H1 (cell line): ENCODE results near the gene AP4B1. TPM values are rescaled to one million over a fixed set of nuclear protein-coding genes. Genes with fewer than 3 reads are reported as not detected.

Source experiments
- CTCF ChIA-PET: fragments of 300-600 bp; sonication (Branson Sonifier 250); formaldehyde crosslinking; loops from one replicate; lab custom pipeline; 2021; ENCODE audit not compliant: partially characterized antibody; lab: Charles Lee
- POLR2A ChIA-PET: fragments of 300-600 bp; sonication (Branson Sonifier 250); formaldehyde crosslinking; loops from one replicate; lab custom pipeline; 2021; ENCODE audit warnings: inconsistent platforms; ENCODE audit not compliant: partially characterized antibody; lab: Charles Lee
- DNase-seq, 2 experiments: peaks; one replicate each; pipeline versions ENCODE4 v3.0.0 to v3.0.0-alpha.2; 2010 to 2022; ENCODE audit warnings: low spot score in 2 of 2, low read depth in 1 of 2, mixed read lengths in 1 of 2
- FAIRE-seq: peaks from 2 replicates; lab custom pipeline; 2011; peaks lifted over from hg19 to GRCh38; lab: Jason Lieb, UNC
- H2AFZ ChIP-seq: 2 replicates; pipeline ENCODE4 v1.8.1; 2012; ENCODE audit warnings: low read length, inconsistent platforms
- H2AK5ac ChIP-seq: 2 replicates; pipeline ENCODE4 v1.6.1; 2013; ENCODE audit warnings: low read depth, low read length
- H2BK120ac ChIP-seq: replicated peaks from 2 replicates; pipeline ENCODE3; 2013; ENCODE audit warnings: low read depth, low read length, inconsistent platforms
- H2BK12ac ChIP-seq: 2 replicates; pipeline ENCODE4 v1.6.1; 2013; ENCODE audit warnings: low read depth, low read length
- H2BK15ac ChIP-seq: 2 replicates; pipeline ENCODE4 v1.6.1; 2013; ENCODE audit warnings: low read length
- H2BK20ac ChIP-seq: 2 replicates; pipeline ENCODE4 v1.6.1; 2013; ENCODE audit warnings: low read length
- H2BK5ac ChIP-seq: 2 replicates; pipeline ENCODE4 v1.6.1; 2013; ENCODE audit warnings: low read depth, low read length
- H3K14ac ChIP-seq: 2 replicates; pipeline ENCODE4 v1.6.1; 2013; ENCODE audit warnings: inconsistent platforms; ENCODE audit not compliant: insufficient read length
- H3K18ac ChIP-seq: 2 replicates; pipeline ENCODE4 v1.6.1; 2013; ENCODE audit warnings: low read length; ENCODE audit errors: extremely low read depth
- H3K23ac ChIP-seq: 2 replicates; pipeline ENCODE4 v1.6.1; 2013; ENCODE audit warnings: inconsistent platforms; ENCODE audit not compliant: insufficient read length
- H3K23me2 ChIP-seq: 2 replicates; pipeline ENCODE4 v1.6.1; 2013; ENCODE audit warnings: low read depth, low read length
- H3K27ac ChIP-seq: 2 replicates; pipeline ENCODE4 v1.6.1; 2011; ENCODE audit warnings: low read depth, low read length, inconsistent platforms
- H3K27me3 ChIP-seq, 4 experiments: replicated peaks in 1 of 4; 1 replicate in 1 of 4; 2 replicates in 3 of 4; pipeline versions ENCODE4 v1.6.1 to v1.8.1; 2011 to 2013; ENCODE audit warnings: low read length in 3 of 4, mild to moderate bottlenecking in 3 of 4, inconsistent platforms in 2 of 4, mixed read lengths in 2 of 4, moderate library complexity in 1 of 4; ENCODE audit not compliant: control insufficient read depth in 3 of 4, insufficient read depth in 3 of 4; ENCODE audit errors: extremely low read depth in 1 of 4
- H3K36me3 ChIP-seq, 4 experiments: 2 replicates each; pipeline versions ENCODE4 v1.6.1 to v1.8.1; 2011 to 2013; ENCODE audit warnings: mild to moderate bottlenecking in 4 of 4, low read length in 3 of 4, moderate library complexity in 2 of 4, control low read depth in 1 of 4, inconsistent platforms in 1 of 4; ENCODE audit not compliant: insufficient read depth in 4 of 4, control insufficient read depth in 2 of 4
- H3K4ac ChIP-seq: replicated peaks from 2 replicates; pipeline ENCODE3; 2013; ENCODE audit warnings: low read length, low read depth, mixed read lengths, inconsistent platforms; ENCODE audit not compliant: insufficient read length
- H3K4me1 ChIP-seq, 4 experiments: replicated peaks in 1 of 4; 1 replicate in 1 of 4; 2 replicates in 3 of 4; pipeline versions ENCODE4 v1.6.1 to v1.8.1; 2011 to 2013; ENCODE audit warnings: low read length in 3 of 4, inconsistent platforms in 2 of 4, mixed read lengths in 1 of 4; ENCODE audit not compliant: insufficient read depth in 4 of 4, control insufficient read depth in 3 of 4
- H3K4me2 ChIP-seq, 2 experiments: 2 replicates each; pipeline versions ENCODE4 v1.6.1 to v1.8.1; 2011 to 2013; ENCODE audit warnings: low read depth in 2 of 2, low read length in 2 of 2, control low read depth in 1 of 2, inconsistent platforms in 1 of 2, mild to moderate bottlenecking in 1 of 2; ENCODE audit not compliant: insufficient read depth in 1 of 2
- H3K4me3 ChIP-seq, 4 experiments: fragments of 200-600, 300-600 bp in 1 of 4; sonication (generic), shearing (Covaris generic), sonication (Bioruptor Twin) in 1 of 4; 2 replicates each; pipeline versions ENCODE4 v1.5.1 to v1.8.1; 2011 to 2016; ENCODE audit warnings: low read length in 4 of 4, low read depth in 3 of 4, control low read depth in 2 of 4, inconsistent platforms in 2 of 4, mild to moderate bottlenecking in 2 of 4, mixed read lengths in 1 of 4, moderate library complexity in 1 of 4; ENCODE audit not compliant: insufficient read depth in 2 of 4; ENCODE audit errors: extremely low read depth in 1 of 4
- H3K56ac ChIP-seq: replicated peaks from 2 replicates; pipeline ENCODE3; 2013; ENCODE audit warnings: low read depth, mild to moderate bottlenecking, mixed read lengths, low read length, inconsistent platforms; ENCODE audit not compliant: insufficient read length
- H3K79me1 ChIP-seq: 2 replicates; pipeline ENCODE4 v1.6.1; 2013; ENCODE audit warnings: low read depth, low read length, control low read depth
- H3K79me2 ChIP-seq, 2 experiments: 2 replicates each; pipeline versions ENCODE4 v1.6.1 to v1.8.1; 2012 to 2013; ENCODE audit warnings: low read length in 2 of 2, mild to moderate bottlenecking in 2 of 2, inconsistent platforms in 1 of 2; ENCODE audit not compliant: insufficient read depth in 2 of 2, control insufficient read depth in 1 of 2
- H3K9ac ChIP-seq, 4 experiments: replicated peaks in 1 of 4; 1 replicate in 1 of 4; 2 replicates in 3 of 4; pipeline versions ENCODE4 v1.6.1 to v1.8.1; 2011 to 2013; ENCODE audit warnings: low read depth in 3 of 4, low read length in 3 of 4, control low read depth in 2 of 4, mild to moderate bottlenecking in 2 of 4, moderate library complexity in 2 of 4, inconsistent platforms in 1 of 4; ENCODE audit errors: extremely low read depth in 1 of 4
- H3K9me3 ChIP-seq, 2 experiments: 2 replicates each; pipeline versions ENCODE4 v1.6.1 to v1.8.1; 2012 to 2013; ENCODE audit warnings: mild to moderate bottlenecking in 2 of 2, moderate library complexity in 2 of 2, control low read depth in 1 of 2, inconsistent platforms in 1 of 2, low read depth in 1 of 2, low read length in 1 of 2, mixed read lengths in 1 of 2; ENCODE audit not compliant: insufficient read depth in 2 of 2
- H4K20me1 ChIP-seq, 2 experiments: replicated peaks in 1 of 2; 2 replicates each; pipeline versions ENCODE3 to v1.8.1; 2011 to 2013; ENCODE audit warnings: inconsistent platforms in 2 of 2, low read length in 2 of 2, mild to moderate bottlenecking in 1 of 2; ENCODE audit not compliant: insufficient read depth in 2 of 2, control insufficient read depth in 1 of 2
- H4K5ac ChIP-seq: 2 replicates; pipeline ENCODE4 v1.6.1; 2013; ENCODE audit warnings: low read length, low read depth, mixed read lengths, inconsistent platforms; ENCODE audit not compliant: insufficient read length
- H4K8ac ChIP-seq: 2 replicates; pipeline ENCODE4 v1.8.0; 2013; ENCODE audit warnings: mild to moderate bottlenecking, moderate library complexity, low read length, inconsistent platforms; ENCODE audit not compliant: insufficient read depth; ENCODE audit errors: extremely low read depth
- H4K91ac ChIP-seq: replicated peaks from 2 replicates; pipeline ENCODE3; 2013; ENCODE audit warnings: low read length, mixed read lengths, inconsistent platforms; ENCODE audit not compliant: insufficient read length
- ASH2L ChIP-seq: fragments of 200-600, 300-600 bp; sonication (generic); IDR thresholded peaks from one replicate; pipeline ENCODE4 v1.7.1; 2017; ENCODE audit warnings: low read length
- GABPA ChIP-seq: IDR thresholded peaks from 2 replicates; pipeline ENCODE4 v1.6.1; 2011; ENCODE audit warnings: mild to moderate bottlenecking, low read length, moderate library complexity, borderline replicate concordance; ENCODE audit not compliant: insufficient read depth
- HDAC6 ChIP-seq: IDR thresholded peaks from one replicate; pipeline ENCODE4 v1.7.1; 2012; ENCODE audit warnings: low read depth, mild to moderate bottlenecking, inconsistent platforms, low read length, moderate library complexity
- NRF1 ChIP-seq: IDR thresholded peaks from 2 replicates; pipeline ENCODE4 v1.6.1; 2011; ENCODE audit warnings: mild to moderate bottlenecking, low read depth, low read length, improper control_type of control experiment
- POLR2A ChIP-seq, 2 experiments: IDR thresholded peaks; 1 replicate in 1 of 2; 2 replicates in 1 of 2; pipeline ENCODE4 v1.6.1; 2011; ENCODE audit warnings: low read depth in 2 of 2, low read length in 2 of 2, mild to moderate bottlenecking in 2 of 2; ENCODE audit errors: control extremely low read depth in 1 of 2
- SIRT6 ChIP-seq: IDR thresholded peaks from one replicate; pipeline ENCODE4 v1.7.1; 2012; ENCODE audit warnings: low read length, inconsistent platforms
- SP1 ChIP-seq: IDR thresholded peaks from 2 replicates; pipeline ENCODE4 v1.6.1; 2011; ENCODE audit warnings: low read depth, low read length
- SRF ChIP-seq: IDR thresholded peaks from 2 replicates; pipeline ENCODE4 v1.6.1; 2011; ENCODE audit warnings: mild to moderate bottlenecking, low read depth, low read length, moderate library complexity
- TAF1 ChIP-seq: IDR thresholded peaks from 2 replicates; pipeline ENCODE4 v1.6.1; 2011; ENCODE audit warnings: mild to moderate bottlenecking, low read depth, low read length
- YY1 ChIP-seq: IDR thresholded peaks from 2 replicates; pipeline ENCODE4 v1.6.1; 2011; ENCODE audit warnings: low read depth, mild to moderate bottlenecking, low read length
- WGBS, 2 experiments: shearing (Covaris generic) in 1 of 2; methylation state at CpG; one replicate each; pipeline versions ENCODE4 v1.1.6 to v1.1.7; 2013 to 2015; ENCODE audit warnings: low lambda C conversion rate in 2 of 2, mixed read lengths in 2 of 2, inconsistent platforms in 1 of 2, low coverage in 1 of 2, missing lambda C conversion rate in 1 of 2; ENCODE audit not compliant: insufficient replicate concordance in 2 of 2, insufficient coverage in 1 of 2, insufficient read length in 1 of 2; ENCODE audit errors: extremely low coverage in 1 of 2, missing lambda C conversion rate in 1 of 2; 5-methylcytosine and 5-hydroxymethylcytosine counted together
- polyA plus RNA-seq, 7 experiments: library from polyadenylated mRNA; depleted of rRNA in 3 of 7; stranded (reverse) in 5 of 7; unstranded in 2 of 7; fragments of >200 nt in 5 of 7; fragments of 200-250 nt in 2 of 7; gene quantifications; 1 replicate in 5 of 7; 2 replicates in 1 of 7; 4 replicates in 1 of 7; pipeline versions ENCODE4 v1.2.1 to v1.2.3, GENCODE V29; 2011 to 2013; ENCODE audit warnings: missing spikeins in 2 of 7, mixed read lengths in 2 of 7
- total RNA-seq: library from RNA; stranded (reverse); fragmentation: NEBNext Ultra II Directional; extraction: Animal tissue kit (Norgen Biotek cat#: 25700); gene quantifications from 2 replicates; pipeline ENCODE4 v1.2.1, GENCODE V29; 2021
- TF ChIP-seq, protein P1 (sequence below): IDR thresholded peaks from 2 replicates; pipeline ENCODE4 v1.6.1; 2011; ENCODE audit warnings: low read depth, mild to moderate bottlenecking, low read length; ENCODE audit not compliant: insufficient read depth
- TF ChIP-seq, protein P2 (sequence below): IDR thresholded peaks from 2 replicates; pipeline ENCODE4 v1.6.1; 2012; ENCODE audit warnings: inconsistent platforms
- TF ChIP-seq, protein P3 (sequence below): IDR thresholded peaks from 2 replicates; pipeline ENCODE4 v1.6.1; 2012; ENCODE audit warnings: inconsistent platforms

The AP4B1 gene
- total and polyA plus RNA-seq, 2 of the 8 experiments (the other 6 are each of a cell fraction or from before 2014, with no cell fraction given): 8.9 to 9.0 TPM

DNA sequence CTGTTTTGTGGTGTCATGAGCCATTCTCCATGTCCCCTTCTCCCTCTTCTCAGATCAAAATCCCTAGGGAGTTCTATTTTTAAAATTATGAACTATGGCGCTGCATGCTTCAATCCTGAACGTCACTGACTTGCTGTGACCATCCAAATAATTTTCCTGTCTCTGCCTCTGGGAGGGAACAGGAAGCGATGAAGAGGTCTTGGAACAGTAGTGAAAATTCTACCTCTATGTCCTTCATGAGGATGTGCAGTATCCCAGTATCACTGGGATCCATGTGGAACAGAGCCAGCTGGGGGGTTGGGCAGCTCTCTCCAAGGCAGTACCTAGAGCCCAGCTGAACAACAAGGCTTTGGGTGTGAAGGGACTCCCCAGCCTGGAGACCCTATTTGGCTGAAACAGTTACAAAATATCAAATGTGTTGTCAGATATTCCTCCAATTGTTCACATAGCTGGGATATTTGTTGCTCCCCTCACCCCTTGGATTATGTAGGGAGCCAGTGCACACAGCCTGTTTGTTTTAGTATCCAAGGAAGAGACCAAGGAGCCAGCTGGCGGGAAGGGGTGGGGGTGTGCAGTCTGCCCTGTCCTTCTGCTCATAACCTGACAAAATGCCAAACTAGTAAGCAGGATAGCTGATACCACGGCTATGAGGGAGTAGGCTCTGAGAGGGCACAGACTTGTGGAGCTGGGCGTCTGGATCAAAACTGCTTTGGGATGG, 8.2 kb upstream of the AP4B1 start:
- Histone ChIP-seq H2BK5ac (no peak overlapping the region), H2BK20ac (no peak overlapping the region), H4K20me1 (no peaks in the 10 kb centered on the region), H3K23ac (no peak overlapping the region), H3K27ac (no peak overlapping the region), H3K79me1 (no peaks in the 10 kb centered on the region), H3K79me2 (no peaks in the 10 kb centered on the region), H3K56ac (no peak overlapping the region), H3K27me3 (no peaks in the 10 kb centered on the region), H3K4me2 (no peak overlapping the region), H2BK12ac (no peak overlapping the region), H3K14ac (no peak overlapping the region), H2BK120ac (no peak overlapping the region), H2BK15ac (no peak overlapping the region), H3K4ac (no peak overlapping the region), H4K5ac (no peak overlapping the region), H3K4me3 (no peak overlapping the region), H2AFZ (no peak overlapping the region), H3K18ac (no peak overlapping the region), H3K9ac (no peak overlapping the region; a peak in 1 of 7 replicates), H3K36me3 (peaks cover 2 to 24% (median 14%) of the 10 kb centered on the region in 4 experiments; a peak in 5 of 8 replicates), H2AK5ac (no peak overlapping the region), H3K23me2 (no peaks in the 10 kb centered on the region), H4K91ac (no peak overlapping the region), H3K4me1 (no peaks in the 10 kb centered on the region), H3K9me3 (no peaks in the 10 kb centered on the region), H4K8ac (no peak overlapping the region)
- DNase-seq: no peak
- CTCF ChIA-PET: interaction anchor here (0.6 to 0.8 kb wide), 2 partner anchors 77 to 388 kb away, joined by 3 read pairs; no protein-coding TSS in a partner anchor
- POLR2A ChIA-PET: interaction anchor here (1.1 kb wide), 1 partner anchor 14 kb away, joined by 3 read pairs; no protein-coding TSS in a partner anchor
- FAIRE-seq: no peak
- 74% methylated on average over 6 of the region's 6 CpGs; no CpG with 5 or more reads in 1 of the 2 experiments for WGBS, 2 experiments
- no peak for TF ChIP-seq SRF
- no peak for TF ChIP-seq GABPA
- no peak for TF ChIP-seq ASH2L
- no peak for TF ChIP-seq NRF1
- TF ChIP-seq, protein P1, sequence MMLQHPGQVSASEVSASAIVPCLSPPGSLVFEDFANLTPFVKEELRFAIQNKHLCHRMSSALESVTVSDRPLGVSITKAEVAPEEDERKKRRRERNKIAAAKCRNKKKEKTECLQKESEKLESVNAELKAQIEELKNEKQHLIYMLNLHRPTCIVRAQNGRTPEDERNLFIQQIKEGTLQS: no peak
- TF ChIP-seq, protein P2, sequence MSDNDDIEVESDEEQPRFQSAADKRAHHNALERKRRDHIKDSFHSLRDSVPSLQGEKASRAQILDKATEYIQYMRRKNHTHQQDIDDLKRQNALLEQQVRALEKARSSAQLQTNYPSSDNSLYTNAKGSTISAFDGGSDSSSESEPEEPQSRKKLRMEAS: no peak
- TF ChIP-seq HDAC6: no peak
- TF ChIP-seq TAF1: no peak
- no peak for TF ChIP-seq POLR2A (IDR thresholded peaks at IDR 0.05; ENCODE audit: control extremely low read depth in 1 of 2, low read depth in 2 of 2, low read length in 2 of 2)
- TF ChIP-seq, protein P3, sequence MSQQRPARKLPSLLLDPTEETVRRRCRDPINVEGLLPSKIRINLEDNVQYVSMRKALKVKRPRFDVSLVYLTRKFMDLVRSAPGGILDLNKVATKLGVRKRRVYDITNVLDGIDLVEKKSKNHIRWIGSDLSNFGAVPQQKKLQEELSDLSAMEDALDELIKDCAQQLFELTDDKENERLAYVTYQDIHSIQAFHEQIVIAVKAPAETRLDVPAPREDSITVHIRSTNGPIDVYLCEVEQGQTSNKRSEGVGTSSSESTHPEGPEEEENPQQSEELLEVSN: no peak
- TF ChIP-seq YY1: no peak
- TF ChIP-seq SP1: no peak
- no peak for TF ChIP-seq SIRT6
